ENCODE measurements around the gene TKT.

The TKT gene

GRCh38 chr3:53195602-53196574 is 59.9 kb downstream of the TKT start:
- DNase-seq, result no peak

GRCh38 chr3:53195066-53195450 is 60.8 kb downstream of the TKT start:
- DNase-seq, result no peak

GRCh38 chr3:53194210-53195065 is 61.4 kb downstream of the TKT start:
- DNase-seq, result no peak

- DNase-seq, result no peak
Measured at GRCh38 chr3:53193466-53194209, 62.2 kb downstream of the TKT start.

- no peak for DNase-seq
Measured at GRCh38 chr3:53192608-53193007, 63.2 kb downstream of the TKT start.

- no peak for DNase-seq
Measured at GRCh38 chr3:53191836-53192480, 63.9 kb downstream of the TKT start.

- no peak for DNase-seq
Measured at GRCh38 chr3:53190659-53191058, 65.2 kb downstream of the TKT start.

GRCh38 chr3:53189276-53189675 is 66.5 kb downstream of the TKT start:
- no peak for DNase-seq

GRCh38 chr3:53188720-53189119 is 67.1 kb downstream of the TKT start:
- DNase-seq, result no peak

GRCh38 chr3:53188136-53188685 is 67.6 kb downstream of the TKT start:
- no peak for DNase-seq

GRCh38 chr3:53187430-53187829 is 68.4 kb downstream of the TKT start:
- DNase-seq, result no peak

- DNase-seq, result no peak
Measured at GRCh38 chr3:53186726-53187125, 69.1 kb downstream of the TKT start.

GRCh38 chr3:53185761-53186465 is 69.9 kb downstream of the TKT start:
- DNase-seq, result no peak

GRCh38 chr3:53184701-53185100 is 71.1 kb downstream of the TKT start:
- DNase-seq, result no peak

GRCh38 chr3:53183514-53183913 is 72.3 kb downstream of the TKT start:
- DNase-seq, result no peak

GRCh38 chr3:53182764-53183355 is 73.0 kb downstream of the TKT start:
- no peak for DNase-seq

GRCh38 chr3:53181528-53181927 is 74.3 kb downstream of the TKT start:
- DNase-seq, result no peak

- no peak for DNase-seq
Measured at GRCh38 chr3:53181024-53181371, 74.8 kb downstream of the TKT start.

GRCh38 chr3:53180305-53181023 is 75.4 kb downstream of the TKT start:
- DNase-seq, result no peak

GRCh38 chr3:53179580-53179979 is 76.2 kb downstream of the TKT start:
- DNase-seq, result no peak

- DNase-seq, result no peak
Measured at GRCh38 chr3:53178246-53178645, 77.6 kb downstream of the TKT start.

Data from NCI-H446 treated with DMSO at 0.1 percent for 48 hours (cell line).